GM21423 (cell line): ENCODE results near the gene MIF.
A peak's percentile ranks its signal among the peaks of the same experiment; 100 is the strongest.

Experiments used
- ATAC-seq: cut with Tn5 transposase; IDR thresholded peaks from one replicate; pipeline ENCODE4 v1.9.1; 2021; ENCODE audit warnings: mild to moderate bottlenecking, moderate library complexity; ENCODE audit not compliant: unreplicated experiment

The MIF gene

GRCh38 chr22:23875801-23876200 lies 18.4 kb upstream of the MIF start:
- no peak for ATAC-seq

DNA sequence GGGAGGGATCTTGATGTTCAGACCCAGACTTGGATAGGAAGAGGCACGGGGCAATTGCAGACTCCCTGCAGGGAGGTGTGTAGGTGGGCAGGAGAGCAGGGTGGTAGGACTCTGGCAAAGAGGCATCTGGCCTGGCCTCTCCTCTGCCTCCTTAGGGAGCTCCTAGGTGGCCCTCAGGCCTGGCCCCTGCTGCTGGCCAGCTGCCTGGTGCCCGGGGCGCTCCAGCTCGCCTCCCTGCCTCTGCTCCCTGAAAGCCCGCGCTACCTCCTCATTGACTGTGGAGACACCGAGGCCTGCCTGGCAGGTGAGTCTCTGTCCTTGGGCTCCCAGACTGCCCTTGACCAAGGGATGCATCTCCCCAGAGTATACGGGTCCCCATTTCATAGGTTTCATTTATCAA lies 16.6 kb upstream of the MIF start:
- ATAC-seq = no peak

- ATAC-seq = no peak
Observed at GRCh38 chr22:23878219-23878618, 16.0 kb upstream of the MIF start.

GRCh38 chr22:23882370-23882769 lies 11.8 kb upstream of the MIF start:
- no peak for ATAC-seq

DNA sequence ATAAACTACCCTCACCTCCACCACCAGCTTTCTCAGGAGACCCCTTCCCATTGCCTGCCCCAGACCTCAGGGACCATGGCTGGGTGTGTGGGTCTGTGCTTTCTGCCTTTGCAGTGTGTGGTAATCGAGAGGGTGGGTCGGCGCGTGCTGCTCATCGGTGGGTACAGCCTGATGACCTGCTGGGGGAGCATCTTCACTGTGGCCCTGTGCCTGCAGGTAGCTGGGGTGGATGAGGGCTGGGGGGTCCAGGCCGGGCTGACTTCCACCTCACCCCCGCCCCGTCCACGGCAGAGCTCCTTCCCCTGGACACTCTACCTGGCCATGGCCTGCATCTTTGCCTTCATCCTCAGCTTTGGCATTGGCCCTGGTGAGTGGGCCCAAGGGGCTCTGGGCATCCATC lies 10.5 kb upstream of the MIF start:
- no peak for ATAC-seq

GRCh38 chr22:23884140-23884539 lies 10.0 kb upstream of the MIF start:
- no peak for ATAC-seq

GRCh38 chr22:23888615-23889401 lies 5.4 kb upstream of the MIF start:
- ATAC-seq = no peak

GRCh38 chr22:23889620-23890019 lies 4.6 kb upstream of the MIF start:
- no peak for ATAC-seq

DNA sequence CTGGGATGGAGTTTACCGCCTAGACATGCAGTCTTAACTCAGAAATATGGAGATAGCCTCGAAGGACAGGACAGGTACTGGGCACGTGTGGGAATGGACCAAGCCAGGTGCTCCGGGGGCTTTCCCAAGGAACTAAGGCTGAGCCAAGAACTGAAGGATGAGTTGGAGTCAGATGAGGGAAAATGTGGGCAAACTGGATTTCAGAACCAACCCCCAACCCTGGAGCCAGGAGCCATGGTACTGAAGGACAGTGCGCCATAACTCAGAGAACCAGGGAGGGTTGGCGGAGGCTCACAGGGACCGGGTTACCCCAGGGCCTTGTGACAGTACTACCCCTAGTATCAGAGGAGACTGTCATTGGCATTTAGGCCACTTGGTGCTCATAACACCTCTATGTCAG lies 2.5 kb upstream of the MIF start:
- ATAC-seq = no peak

DNA sequence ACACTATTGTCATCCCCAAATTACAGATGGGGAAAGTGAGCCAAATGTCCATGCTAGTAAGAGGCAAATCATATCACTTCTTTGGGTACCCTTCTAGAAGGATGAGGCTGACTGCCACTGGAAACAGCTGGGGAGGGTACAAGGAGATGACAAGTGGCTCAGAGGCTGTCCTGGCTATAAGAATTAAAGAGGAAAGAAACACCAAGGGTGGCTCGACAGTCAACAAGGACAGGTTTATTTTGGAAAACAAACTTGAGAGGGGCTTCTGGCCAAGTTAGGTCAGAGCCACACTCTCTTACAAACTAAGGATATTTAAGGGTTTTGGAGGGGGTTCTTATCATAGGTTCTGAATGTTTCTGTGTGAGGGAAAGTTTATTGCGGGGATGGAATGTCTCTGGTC lies 2.1 kb upstream of the MIF start:
- ATAC-seq = no peak

GRCh38 chr22:23892706-23893105 lies 1.5 kb upstream of the MIF start:
- no peak for ATAC-seq

DNA sequence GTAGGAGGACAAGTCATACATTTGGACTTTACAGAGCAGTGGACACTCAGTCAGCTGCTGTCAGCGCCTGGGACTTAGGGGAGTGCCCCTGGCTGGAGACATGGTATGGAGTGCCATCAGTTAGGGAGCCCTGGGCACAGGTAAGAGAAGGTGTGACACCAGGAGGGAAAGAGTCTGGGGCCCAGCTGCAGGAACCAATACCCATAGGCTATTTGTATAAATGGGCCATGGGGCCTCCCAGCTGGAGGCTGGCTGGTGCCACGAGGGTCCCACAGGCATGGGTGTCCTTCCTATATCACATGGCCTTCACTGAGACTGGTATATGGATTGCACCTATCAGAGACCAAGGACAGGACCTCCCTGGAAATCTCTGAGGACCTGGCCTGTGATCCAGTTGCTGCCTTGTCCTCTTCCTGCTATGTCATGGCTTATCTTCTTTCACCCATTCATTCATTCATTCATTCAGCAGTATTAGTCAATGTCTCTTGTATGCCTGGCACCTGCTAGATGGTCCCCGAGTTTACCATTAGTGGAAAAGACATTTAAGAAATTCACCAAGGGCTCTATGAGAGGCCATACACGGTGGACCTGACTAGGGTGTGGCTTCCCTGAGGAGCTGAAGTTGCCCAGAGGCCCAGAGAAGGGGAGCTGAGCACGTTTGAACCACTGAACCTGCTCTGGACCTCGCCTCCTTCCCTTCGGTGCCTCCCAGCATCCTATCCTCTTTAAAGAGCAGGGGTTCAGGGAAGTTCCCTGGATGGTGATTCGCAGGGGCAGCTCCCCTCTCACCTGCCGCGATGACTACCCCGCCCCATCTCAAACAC lies 850 bp upstream of the MIF start:
- no peak for ATAC-seq

GRCh38 chr22:23894710-23895598 lies 771 bp downstream of the MIF start:
- ATAC-seq = peak; percentile 11

- ATAC-seq = no peak
Observed at GRCh38 chr22:23895599-23896144, 1.5 kb downstream of the MIF start.

DNA sequence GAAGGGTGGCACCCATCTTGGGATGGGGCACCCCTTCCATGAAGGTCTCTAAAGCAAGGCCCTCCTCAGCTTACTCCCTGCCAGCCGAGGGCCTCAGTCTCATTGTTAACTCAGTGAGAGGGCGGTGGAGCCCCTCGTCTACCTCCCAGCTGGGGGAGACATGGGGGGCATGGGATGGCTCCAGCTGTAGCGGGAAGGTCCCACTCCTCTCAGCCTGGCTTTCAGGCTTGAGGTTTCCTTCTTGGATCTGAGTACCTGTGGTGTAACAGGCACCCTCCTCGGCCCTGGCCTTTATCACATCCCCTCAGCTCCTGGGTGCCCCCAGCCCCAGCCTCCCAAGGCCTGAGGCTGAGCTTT lies 2.0 kb downstream of the MIF start:
- ATAC-seq = no peak

GRCh38 chr22:23896523-23897186 lies 2.5 kb downstream of the MIF start:
- ATAC-seq = no peak

DNA sequence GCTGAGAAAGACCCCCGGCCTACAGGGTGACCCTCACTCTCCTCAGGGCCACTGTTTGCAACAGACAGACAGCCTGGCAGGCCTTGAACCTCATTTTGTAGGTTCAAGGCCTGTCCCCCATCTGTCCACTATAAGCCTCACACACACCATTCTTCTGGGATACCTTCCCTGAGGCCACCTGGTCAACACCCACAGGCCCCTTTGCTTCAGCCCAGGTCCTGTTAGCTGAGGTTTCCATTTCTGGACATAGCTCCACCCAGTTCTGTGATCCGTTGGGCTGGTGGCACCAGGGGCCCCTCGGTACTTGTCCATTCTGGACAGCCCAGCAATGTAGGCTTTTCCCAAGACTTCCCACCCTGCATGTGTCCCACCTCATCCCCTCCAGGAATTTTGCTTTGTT lies 3.1 kb downstream of the MIF start:
- no peak for ATAC-seq

- ATAC-seq = no peak
Observed at GRCh38 chr22:23898006-23898974, 4.1 kb downstream of the MIF start.

- no peak for ATAC-seq
Observed at GRCh38 chr22:23899042-23899745, 5.0 kb downstream of the MIF start.
